ENCODE results near the gene PCDHGB6. TPM values are rescaled to one million over a fixed set of nuclear protein-coding genes. Genes with fewer than 3 reads are reported as not detected.

The PCDHGB6 gene
- total and polyA plus RNA-seq, 2 donors (not counting 3 experiments of a cell fraction or from before 2014, with no cell fraction given): 2.3 to 4.8 TPM

DNA sequence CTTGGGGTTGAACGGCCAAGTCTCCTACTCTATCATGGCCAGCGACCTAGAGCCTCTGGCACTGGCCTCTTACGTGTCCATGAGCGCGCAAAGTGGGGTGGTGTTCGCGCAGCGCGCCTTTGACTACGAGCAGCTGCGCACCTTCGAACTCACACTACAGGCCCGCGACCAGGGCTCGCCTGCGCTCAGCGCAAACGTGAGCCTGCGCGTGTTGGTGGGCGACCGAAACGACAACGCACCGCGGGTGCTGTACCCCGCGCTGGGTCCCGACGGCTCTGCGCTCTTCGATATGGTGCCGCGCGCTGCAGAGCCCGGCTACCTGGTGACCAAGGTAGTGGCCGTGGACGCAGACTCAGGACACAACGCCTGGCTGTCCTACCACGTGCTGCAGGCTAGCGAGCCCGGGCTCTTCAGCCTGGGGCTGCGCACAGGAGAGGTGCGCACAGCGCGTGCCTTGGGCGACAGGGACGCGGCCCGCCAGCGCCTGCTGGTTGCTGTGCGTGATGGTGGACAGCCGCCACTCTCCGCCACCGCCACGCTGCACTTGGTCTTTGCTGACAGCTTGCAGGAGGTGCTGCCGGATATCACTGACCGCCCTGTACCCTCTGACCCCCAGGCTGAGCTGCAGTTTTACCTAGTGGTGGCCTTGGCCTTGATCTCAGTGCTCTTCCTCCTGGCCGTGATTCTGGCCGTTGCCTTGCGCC lies 8.1 kb upstream of the PCDHGB6 start:
- ChIA-PET CTCF (interaction anchor here (0.9 to 2.0 kb wide), 3 partner anchors 10 to 164 kb away, joined by 3 to 6 read pairs (median 5); partner anchors contain the start of gene PCDHGA11), POLR2A (no interaction called here)
- Histone ChIP-seq H3K4me3 (replicated peaks in 1 of 3; ENCODE audit: insufficient read depth in 1 of 3, low read depth in 1 of 3, low read length in 3 of 3) (no peak overlapping the region), H3K9me1 (replicated peaks; ENCODE audit: control insufficient read depth, extremely low read depth, insufficient read depth, low read length) (no peaks in the 10 kb centered on the region), H4K20me1 (replicated peaks; ENCODE audit: control insufficient read depth, extremely low read depth, insufficient read depth, low read length) (no peaks in the 10 kb centered on the region), H3K4me2 (ENCODE audit: insufficient read depth, low read length) (no peak overlapping the region), H3K36me3 (ENCODE audit: control insufficient read depth in 2 of 2, extremely low read depth in 1 of 2, insufficient read depth in 2 of 2, low read length in 2 of 2) (no peaks in the 10 kb centered on the region), H3K79me2 (ENCODE audit: control insufficient read depth, insufficient read depth, low read length) (no peaks in the 10 kb centered on the region), H3K9ac (replicated peaks; ENCODE audit: extremely low read depth, insufficient read depth, low read length) (no peak overlapping the region), H3K27me3 (ENCODE audit: control insufficient read depth in 2 of 2, insufficient read depth in 2 of 2, low read length in 2 of 2) (peaks cover 38 to 72% of the 10 kb centered on the region in 2 experiments), H3K27ac (ENCODE audit: insufficient read depth, low read depth, low read length) (no peak overlapping the region), H3K4me1 (ENCODE audit: control insufficient read depth, extremely low read depth, insufficient read depth, low read length) (peaks cover 2% of the 10 kb centered on the region), H3K9me3 (replicated peaks; ENCODE audit: control insufficient read depth, insufficient read depth, low read length) (no peaks in the 10 kb centered on the region), H2AFZ (ENCODE audit: low read depth, low read length) (no peak overlapping the region)
- TF ChIP-seq GATA2 (IDR thresholded peaks at IDR 0.05; ENCODE audit: insufficient read depth, insufficient read length, low read depth, low read length) (no peak), POLR2A (IDR thresholded peaks at IDR 0.05; ENCODE audit: low read depth, low read length) (no peak), EZH2 (IDR thresholded peaks at IDR 0.05; ENCODE audit: borderline replicate concordance, low read depth, low read length, severe bottlenecking) (peak; percentile 41), FOS (IDR thresholded peaks at IDR 0.05; ENCODE audit: borderline replicate concordance, insufficient read depth, low read length) (no peak)
- TF ChIP-seq, protein P1, sequence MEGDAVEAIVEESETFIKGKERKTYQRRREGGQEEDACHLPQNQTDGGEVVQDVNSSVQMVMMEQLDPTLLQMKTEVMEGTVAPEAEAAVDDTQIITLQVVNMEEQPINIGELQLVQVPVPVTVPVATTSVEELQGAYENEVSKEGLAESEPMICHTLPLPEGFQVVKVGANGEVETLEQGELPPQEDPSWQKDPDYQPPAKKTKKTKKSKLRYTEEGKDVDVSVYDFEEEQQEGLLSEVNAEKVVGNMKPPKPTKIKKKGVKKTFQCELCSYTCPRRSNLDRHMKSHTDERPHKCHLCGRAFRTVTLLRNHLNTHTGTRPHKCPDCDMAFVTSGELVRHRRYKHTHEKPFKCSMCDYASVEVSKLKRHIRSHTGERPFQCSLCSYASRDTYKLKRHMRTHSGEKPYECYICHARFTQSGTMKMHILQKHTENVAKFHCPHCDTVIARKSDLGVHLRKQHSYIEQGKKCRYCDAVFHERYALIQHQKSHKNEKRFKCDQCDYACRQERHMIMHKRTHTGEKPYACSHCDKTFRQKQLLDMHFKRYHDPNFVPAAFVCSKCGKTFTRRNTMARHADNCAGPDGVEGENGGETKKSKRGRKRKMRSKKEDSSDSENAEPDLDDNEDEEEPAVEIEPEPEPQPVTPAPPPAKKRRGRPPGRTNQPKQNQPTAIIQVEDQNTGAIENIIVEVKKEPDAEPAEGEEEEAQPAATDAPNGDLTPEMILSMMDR (IDR thresholded peaks at IDR 0.05; ENCODE audit: extremely low read depth in 1 of 2, insufficient read depth in 1 of 2, low read depth in 1 of 2, low read length in 2 of 2): no peak
- BruUV-seq (replicated peaks): no TSS peak
- DNase-seq (ENCODE audit: low read depth, low spot score): no peak
- dilution Hi-C loops (cut with MboI; ENCODE audit: extremely low pct_ligation_motif_present, low sequenced_read_pairs): no loop called here
- no peak for FAIRE-seq
- intact Hi-C loops (cut with micrococcal nuclease): no loop called here
